DND-41 (cell line): ENCODE results near the gene ATF5.

Experiments
- CTCF ChIP-seq: IDR thresholded peaks from 2 replicates; pipeline ENCODE4 v1.5.1; 2012; ENCODE audit warnings: borderline replicate concordance, low read length, moderate library complexity, mild to moderate bottlenecking; ENCODE audit not compliant: poor library complexity, severe bottlenecking; ENCODE audit errors: extremely low read depth
- EZH2 ChIP-seq: IDR thresholded peaks from 3 replicates; pipeline ENCODE4 v1.6.1; 2012; ENCODE audit warnings: borderline replicate concordance, low read depth, mild to moderate bottlenecking, moderate library complexity, low read length, inconsistent platforms; ENCODE audit not compliant: severe bottlenecking

- TF ChIP-seq CTCF = no peak
- no peak for TF ChIP-seq EZH2
These were observed 32.0 kb upstream of the ATF5 start, which contains the start of gene IL4I1 for GRCh38 chr19:49896863-49897621.
